ENCODE results near the gene OR4A15.

The OR4A15 gene

GRCh38 chr11:55367674-55368073, at the start of gene OR4A15:
Gene OR4A15, plus strand, starts transcription at chr11:55367974. Its CDS starts 0 bp downstream, at chr11:55367974.
- DNase-seq: no peak

- DNase-seq: no peak
Measured at GRCh38 chr11:55324500-55324899, 43.3 kb upstream of the OR4A15 start.

GRCh38 chr11:55342901-55343300, 24.9 kb upstream of the OR4A15 start, which contains the start of gene OR4A16:
Gene OR4A16, plus strand, starts transcription at chr11:55343201. Its CDS starts 0 bp downstream, at chr11:55343201.
- no peak for DNase-seq

- no peak for DNase-seq
Measured at GRCh38 chr11:55345306-55345705, 22.5 kb upstream of the OR4A15 start.

- no peak for DNase-seq
Measured at GRCh38 chr11:55349032-55349431, 18.7 kb upstream of the OR4A15 start.

GRCh38 chr11:55357560-55358184, 10.1 kb upstream of the OR4A15 start:
- DNase-seq: no peak

- DNase-seq: no peak
Measured at GRCh38 chr11:55401011-55401410, 33.2 kb downstream of the OR4A15 start.

Measured in stimulated activated CD4-positive, alpha-beta T cell treated with anti-CD3 and anti-CD28 coated beads, Interleukin-12 subunit alpha, Interleukin-12 subunit beta, amount 100 ng/mL, for 4 hours (primary cell).